AG10803 (cell line): ENCODE measurements around the gene NBDY.
"Not testable (repeated sequence)": the region's sequence is repeated elsewhere in the genome, so short reads cannot be mapped to it uniquely, and the experiment has no call there.

Experiments
- DNase-seq: peaks from one replicate; pipeline ENCODE4 v3.0.0; 2010; ENCODE audit warnings: low read depth
- H3K4me3 ChIP-seq: 2 replicates; pipeline ENCODE4 v1.5.1; 2011; ENCODE audit warnings: mild to moderate bottlenecking, low read length, control low read depth
- TF ChIP-seq, protein P1 (sequence below): conservative IDR thresholded peaks from 2 replicates; pipeline ENCODE4 v1.5.1; 2011; ENCODE audit warnings: mild to moderate bottlenecking, low read length, control low read depth, inconsistent platforms

Gene NBDY

DNA sequence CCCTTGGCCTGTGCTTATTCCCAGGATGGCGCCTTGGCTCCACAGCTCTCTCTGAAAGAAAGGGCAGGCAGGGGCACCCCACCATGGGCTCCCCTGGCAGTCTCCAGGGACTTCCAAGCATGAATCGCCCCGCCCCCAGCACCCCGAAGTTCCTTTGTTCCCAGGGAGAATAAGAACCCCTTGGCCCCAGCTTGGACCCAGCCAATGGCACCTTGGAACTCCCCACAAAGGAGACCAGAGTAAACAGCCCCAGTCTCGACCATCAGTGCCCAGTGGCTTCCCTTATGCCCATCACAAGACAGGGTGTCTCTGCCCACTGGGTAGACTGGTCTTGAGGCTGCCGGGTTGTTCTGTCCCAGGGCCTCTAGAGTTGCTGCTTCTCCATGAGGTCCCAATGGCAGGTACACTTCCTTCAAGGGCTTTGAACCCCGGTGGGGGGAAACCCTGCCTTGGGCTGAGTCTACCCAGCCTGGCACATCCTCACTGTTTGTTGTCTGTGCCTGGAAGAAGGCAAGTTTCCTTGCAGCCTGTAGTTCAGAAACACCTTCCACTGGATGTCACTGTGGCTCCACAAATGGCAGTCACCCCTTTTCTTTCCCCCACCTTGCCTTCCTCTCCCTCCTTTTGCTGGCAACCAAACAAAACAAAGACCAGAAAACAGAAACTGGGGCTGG lies 30.8 kb downstream of the NBDY start:
- no peak for DNase-seq
- TF ChIP-seq, protein P1, sequence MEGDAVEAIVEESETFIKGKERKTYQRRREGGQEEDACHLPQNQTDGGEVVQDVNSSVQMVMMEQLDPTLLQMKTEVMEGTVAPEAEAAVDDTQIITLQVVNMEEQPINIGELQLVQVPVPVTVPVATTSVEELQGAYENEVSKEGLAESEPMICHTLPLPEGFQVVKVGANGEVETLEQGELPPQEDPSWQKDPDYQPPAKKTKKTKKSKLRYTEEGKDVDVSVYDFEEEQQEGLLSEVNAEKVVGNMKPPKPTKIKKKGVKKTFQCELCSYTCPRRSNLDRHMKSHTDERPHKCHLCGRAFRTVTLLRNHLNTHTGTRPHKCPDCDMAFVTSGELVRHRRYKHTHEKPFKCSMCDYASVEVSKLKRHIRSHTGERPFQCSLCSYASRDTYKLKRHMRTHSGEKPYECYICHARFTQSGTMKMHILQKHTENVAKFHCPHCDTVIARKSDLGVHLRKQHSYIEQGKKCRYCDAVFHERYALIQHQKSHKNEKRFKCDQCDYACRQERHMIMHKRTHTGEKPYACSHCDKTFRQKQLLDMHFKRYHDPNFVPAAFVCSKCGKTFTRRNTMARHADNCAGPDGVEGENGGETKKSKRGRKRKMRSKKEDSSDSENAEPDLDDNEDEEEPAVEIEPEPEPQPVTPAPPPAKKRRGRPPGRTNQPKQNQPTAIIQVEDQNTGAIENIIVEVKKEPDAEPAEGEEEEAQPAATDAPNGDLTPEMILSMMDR = no peak
- H3K4me3 ChIP-seq = no peak overlapping the region

GRCh38 chrX:56760410-56761124 lies 31.5 kb downstream of the NBDY start:
- DNase-seq, H3K4me3 ChIP-seq: not testable (repeated sequence)

- H3K4me3 ChIP-seq = no peak overlapping the region
- TF ChIP-seq, protein P1 = no peak
- DNase-seq = no peak
Measured at GRCh38 chrX:56761167-56761566, 32.1 kb downstream of the NBDY start.

DNA sequence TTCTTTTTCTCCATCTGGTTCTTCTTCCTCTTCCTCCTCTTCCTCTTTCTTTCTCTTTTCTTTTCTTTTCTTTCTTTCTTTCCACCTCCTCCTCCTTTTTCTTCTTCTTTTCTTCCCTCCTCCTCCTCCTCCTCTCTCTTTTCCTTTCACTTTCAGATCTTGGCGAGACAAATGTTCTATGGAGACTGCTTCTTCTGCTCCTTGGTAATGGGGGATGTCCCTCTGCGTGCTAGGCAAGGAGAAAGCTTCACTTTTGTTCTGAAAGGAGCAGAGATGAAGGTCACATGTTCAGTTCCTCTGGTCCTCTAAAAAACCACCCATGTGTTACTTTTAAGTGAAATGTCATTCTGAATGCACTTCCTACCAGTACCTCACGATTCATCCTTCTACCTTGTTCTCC lies 33.2 kb downstream of the NBDY start:
- TF ChIP-seq, protein P1 = no peak
- H3K4me3 ChIP-seq = no peak overlapping the region
- no peak for DNase-seq

DNA sequence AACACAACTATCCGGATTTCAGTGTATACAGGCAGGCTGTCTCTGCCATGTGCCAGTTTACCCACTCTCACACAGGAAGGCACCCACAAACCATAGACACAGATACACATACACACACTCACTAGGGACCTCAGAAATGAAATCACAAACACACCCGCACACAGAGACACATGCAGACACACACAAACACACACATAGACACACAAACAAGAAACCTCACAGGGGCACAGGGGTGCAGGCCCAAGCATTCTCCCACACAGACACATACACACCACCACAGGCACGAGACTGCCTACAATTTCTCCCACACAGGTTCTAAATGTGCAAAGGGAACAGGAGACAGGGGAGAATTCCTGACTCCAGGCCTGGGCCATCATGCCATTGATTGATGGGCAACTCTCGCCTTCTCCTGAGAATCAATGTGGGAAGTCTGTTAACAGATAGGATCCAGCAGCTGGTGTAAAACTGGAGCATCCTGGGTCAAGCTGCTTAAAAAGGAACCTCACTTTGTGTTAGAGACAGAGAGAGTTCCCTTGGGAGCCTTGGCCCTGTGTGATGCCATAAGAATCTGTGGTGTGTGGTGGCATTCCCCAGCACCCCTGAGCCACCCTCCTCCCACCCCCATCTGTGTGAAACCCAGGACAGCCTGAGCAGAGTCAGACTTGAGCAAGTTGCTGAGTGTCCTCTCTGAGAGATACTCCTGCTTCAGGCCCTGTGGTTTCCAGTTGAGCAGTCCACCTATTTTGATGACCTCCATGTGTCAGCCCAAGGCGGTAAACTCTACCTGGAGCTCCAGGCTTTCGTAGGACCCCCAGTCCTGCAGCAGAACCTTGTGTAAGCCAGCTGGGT lies 33.9 kb downstream of the NBDY start:
- TF ChIP-seq, protein P1 = no peak
- no peak for DNase-seq
- H3K4me3 ChIP-seq = no peak overlapping the region

DNA sequence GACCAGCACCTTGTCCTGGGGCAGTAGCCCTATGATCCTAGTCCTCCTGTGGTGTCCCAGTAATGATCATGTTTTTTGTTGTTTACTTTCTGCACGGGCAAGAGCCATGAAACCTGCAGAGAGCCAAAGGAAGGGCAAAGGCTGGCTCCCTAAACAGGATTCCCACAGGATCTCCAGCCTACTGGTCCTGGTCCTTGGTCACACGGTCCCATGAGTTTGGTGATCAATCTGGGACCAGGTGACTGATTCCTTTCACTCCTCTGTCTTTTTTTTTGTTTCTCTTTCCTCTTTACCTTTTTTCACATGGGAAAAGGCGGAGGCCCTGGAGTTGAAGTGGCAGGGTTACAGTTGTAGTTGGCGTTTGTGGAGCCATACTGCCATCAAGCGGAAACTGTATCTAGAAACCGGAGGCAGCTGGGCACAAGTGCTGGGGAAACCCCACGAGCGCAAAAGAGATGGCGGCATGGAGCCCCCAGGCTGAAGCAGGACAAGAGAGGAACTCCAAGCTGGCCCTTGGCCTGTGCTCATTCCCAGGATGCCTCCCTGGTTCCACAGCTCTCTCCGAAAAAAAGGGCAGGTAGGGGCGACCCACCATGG lies 34.6 kb downstream of the NBDY start:
- TF ChIP-seq, protein P1 = no peak
- no peak for DNase-seq
- H3K4me3 ChIP-seq = no peak overlapping the region
